ENCODE results near the gene KRTAP5-4.
"Not testable (repeated sequence)": the region's sequence is repeated elsewhere in the genome, so short reads cannot be mapped to it uniquely, and the experiment has no call there.

The KRTAP5-4 gene

DNA sequence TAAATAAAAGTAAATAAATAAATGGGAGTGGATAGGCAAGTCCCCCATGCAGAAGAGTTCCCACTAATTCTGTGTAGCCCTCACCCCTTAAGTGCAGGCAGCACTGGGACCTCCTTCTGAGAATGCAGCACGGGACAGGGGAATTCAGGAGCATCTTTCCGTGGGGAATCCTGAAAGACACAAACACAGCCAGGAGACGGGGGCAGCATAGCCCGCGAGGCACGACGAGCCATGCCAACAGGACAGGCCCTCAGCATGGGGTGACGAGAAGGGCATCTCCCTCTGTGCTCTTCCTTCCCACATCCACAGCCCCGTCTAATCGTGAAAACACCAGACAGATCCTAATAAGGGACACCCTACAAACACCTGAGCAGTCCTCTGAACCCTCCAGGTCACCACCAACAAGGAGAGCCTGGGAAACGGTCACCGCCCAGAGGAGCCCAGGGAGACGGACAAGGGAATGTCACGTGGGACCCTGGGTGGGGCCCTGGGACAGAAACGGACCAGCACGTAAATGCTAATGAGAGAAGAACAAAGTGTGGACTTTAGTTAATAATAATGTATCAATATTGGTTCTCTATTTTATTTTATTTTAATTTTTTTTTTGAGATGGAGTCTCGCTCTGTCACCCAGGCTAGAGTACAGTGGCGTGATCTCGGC is 14.5 kb upstream of the KRTAP5-4 start:
- no peak for FAIRE-seq

DNA sequence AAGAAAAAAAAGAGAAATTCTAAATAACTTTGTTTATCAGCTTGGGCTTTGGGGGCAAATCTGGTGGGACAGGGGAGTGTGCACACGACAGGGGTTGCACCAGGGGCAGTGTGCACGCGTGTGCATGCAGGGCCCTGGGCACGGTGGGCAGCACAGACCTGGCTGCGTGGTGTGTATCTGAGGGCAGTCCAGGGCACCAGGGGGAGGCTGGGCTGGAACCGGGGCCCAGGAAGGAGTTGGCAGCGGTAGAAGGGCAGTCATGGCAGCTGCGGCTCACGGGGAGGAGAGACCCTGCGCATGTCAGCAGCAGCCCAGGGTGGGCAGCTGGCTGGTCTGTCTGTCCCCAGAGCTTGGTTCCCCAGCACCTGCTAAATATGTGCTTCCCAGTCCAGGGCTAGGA is 11.9 kb upstream of the KRTAP5-4 start:
- no peak for FAIRE-seq

DNA sequence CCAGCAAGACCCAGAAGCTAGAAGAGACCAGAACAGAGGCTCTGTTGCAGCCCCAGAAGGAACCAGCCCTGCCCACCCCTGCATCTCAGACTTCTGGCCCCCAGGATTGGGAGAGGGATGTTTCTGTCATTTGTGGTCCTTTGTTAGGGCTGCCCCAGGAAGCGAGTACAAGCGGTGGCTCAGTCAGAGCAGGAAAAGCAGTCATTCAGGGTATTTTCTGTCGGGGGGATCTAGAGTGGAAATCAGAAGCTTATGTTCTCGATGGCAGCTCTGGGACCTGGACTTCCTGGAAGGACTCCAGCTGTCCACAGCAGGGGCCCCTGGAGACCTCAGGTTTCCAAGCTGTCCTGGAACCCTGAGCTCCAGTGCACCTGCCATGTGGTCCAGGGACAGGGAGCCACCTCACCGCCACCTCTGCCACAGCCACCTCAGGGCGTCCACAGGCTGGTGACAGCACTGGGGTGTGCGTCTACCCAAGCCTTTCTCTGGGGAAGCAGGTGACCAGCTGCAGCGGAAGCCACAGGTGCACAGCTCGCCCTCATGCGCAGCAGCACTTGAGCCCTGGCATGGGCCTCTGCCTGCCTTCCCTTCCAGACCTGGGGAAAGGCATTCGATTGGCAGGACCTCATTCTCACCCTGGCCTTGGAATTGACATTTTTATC is 10.2 kb upstream of the KRTAP5-4 start:
- FAIRE-seq, result no peak

DNA sequence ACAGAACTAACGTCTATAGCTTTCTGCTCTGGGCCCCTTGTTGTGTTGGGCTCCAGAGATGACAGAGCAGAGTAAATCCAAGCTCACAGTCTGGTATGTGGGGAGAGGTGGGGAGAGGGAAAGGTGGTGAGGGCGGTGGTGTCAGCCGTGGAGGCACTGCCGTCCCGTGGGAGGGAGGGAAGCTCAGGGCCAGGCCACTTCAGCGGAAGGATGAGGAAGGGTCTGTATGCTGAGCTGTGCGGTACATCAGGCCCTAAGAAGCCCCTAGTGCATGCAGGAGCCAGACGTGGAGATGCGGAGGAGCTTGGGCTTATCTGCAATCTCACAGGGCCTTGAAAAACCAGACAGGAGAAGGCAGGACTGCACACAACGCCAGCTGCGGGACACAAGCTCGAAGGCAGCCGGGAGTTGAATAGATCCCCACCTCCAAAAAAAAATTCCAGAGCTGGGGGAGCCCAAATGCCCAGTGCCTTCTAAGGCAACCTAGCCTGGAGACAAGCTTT is 9.2 kb upstream of the KRTAP5-4 start:
- no peak for FAIRE-seq

DNA sequence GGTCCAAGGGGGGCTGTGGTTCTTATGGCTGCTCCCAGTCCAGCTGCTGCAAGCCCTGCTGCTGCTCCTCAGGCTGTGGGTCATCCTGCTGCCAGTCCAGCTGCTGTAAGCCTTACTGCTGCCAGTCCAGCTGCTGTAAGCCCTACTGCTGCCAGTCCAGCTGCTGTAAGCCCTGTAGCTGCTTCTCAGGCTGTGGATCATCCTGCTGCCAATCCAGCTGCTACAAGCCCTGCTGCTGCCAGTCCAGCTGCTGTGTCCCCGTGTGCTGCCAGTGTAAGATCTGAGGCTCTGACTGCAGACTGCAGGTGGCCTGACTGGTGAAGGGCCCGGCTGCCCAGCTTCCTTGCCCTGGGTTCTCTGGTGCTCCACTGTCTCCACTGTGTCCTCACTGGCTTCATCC is 8.3 kb upstream of the KRTAP5-4 start:
- no peak for FAIRE-seq

DNA sequence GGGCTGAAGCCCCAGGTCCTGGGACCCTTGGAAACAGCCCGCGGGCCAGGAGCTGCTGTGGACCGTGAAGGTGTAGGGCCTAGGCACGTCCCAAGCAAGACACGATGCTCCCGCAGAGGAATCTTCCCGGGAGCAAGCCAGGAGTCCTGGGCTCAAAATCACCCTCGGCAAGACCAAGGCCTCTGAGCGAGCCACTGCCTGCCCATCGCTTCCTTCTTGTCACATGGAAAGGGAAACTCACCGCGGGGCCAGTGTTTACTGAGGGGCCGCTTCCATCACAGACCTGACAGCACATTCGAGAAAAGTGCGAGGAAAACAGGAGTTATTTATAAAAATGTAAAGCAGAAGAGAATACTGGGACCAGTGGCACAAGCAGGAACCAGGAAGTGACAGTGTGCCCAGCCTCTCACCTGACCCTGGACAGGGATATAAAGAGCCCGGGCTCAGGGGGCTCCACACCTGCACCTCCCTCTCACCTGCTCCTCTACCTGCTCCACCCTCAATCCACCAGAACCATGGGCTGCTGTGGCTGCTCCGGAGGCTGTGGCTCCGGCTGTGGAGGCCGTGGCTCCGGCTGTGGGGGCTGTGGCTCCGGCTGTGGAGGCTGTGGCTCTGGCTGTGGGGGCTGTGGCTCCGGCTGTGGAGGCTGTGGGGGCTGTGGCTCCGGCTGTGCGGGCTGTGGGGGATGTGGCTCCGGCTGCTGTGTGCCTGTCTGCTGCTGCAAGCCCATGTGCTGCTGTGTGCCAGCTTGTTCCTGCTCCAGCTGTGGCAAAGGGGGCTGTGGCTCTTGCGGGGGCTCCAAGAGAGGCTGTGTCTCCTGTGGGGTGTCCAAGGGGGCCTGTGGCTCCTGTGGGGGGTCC is 7.6 kb upstream of the KRTAP5-4 start, which contains the start of gene KRTAP5-5:
TSS of gene KRTAP5-5 (plus strand) at position 450 of the 860 bp plus-strand sequence. CDS start at position 516, 66 bp downstream.
- FAIRE-seq, result no peak

DNA sequence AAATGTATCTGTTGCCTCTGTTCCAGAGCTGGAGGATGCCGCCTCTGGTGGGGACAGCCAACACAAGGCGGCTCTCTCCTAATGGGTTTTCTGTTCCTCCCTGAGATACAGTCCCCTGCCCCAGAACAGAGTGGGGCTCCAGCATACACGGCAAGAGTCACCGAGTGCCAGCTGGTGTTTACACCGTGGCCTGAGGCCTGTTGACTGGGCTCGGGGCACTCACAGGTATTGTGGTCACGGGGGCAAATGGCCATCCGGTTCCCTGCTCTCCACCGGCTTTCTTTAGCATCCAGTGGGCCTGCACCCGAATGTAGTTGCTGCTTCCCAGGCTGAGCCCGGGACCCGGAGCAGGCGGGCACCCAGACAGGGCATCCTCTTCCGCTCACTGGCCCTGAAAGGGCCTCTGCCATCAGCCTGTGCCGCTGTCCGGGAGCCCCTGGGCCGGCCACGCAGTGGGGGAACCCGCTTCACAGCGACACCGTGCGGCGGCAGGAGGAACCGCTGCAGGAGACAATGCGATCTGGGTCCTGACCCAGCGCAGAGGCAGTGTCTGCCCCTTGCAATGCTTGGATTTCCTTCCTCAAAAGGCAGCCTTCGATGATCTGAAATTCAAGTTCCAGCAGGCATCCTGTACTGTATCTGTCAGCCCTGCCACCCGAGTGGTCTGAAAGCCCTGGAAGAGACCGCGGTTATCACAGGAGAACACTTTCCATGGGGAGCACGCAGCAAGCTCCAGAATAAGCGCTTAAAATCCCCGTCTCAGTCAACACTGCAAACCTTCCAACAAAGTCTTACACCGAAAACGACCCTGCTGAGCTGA is 6.8 kb upstream of the KRTAP5-4 start:
- no peak for FAIRE-seq

DNA sequence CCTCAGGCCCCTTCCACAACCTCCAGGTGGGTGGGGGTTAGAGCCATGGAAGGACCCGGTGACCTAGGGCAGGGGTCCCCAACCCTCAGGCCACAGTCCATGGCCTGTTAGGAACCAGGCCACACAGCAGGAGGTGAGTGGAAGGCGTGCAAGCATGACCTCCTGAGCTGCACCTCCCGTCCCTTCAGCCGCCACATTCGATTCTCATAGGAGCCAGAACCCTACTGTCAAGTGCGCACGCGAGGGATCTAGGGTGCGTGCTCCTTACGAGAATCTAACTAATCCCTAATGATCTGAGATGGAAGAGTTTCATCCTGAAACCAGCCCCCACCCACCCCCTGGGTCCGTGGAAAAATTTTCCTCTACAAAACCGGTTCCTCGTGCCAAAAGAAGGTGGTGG is 3.6 kb upstream of the KRTAP5-4 start:
- FAIRE-seq, result no peak

DNA sequence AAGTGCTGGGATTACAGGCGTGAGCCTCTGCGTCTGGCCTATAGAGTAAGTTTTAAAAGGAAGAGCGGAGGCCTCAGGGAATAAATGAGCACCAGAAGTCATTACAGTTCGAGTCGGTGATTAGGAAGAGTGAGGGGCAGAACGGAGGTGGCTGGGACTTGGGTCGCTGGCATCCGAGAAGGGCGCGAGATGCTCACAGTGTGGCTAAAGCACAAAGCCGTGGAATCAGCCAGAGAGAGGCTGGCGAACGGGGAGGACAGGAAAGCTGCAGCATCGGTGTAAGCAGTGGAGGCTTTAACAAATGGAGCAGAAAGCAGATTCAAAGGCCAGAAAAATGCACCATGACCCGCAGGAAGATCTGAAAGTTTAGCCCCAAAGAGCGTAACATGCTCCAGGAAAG is 2.7 kb upstream of the KRTAP5-4 start:
- FAIRE-seq, result no peak

DNA sequence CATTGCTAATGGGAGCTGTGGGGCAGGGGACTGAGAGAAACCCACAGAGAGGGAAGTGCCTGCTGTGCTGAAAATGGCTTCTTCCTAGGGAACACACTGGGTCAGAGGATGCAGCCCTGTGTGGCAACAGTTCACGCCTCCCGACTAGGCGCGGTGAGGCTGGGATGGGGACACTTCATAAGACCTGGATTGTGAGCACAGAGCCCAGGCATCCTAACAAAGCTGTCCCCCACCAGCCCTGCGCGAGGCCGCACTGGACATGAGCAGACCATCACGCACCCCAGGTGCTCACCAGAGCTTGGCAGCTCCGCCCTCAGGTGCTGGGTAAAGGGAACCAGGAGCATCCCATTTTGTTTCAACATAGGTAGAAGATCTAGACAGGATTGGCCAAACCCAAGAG is 1.8 kb upstream of the KRTAP5-4 start:
- no peak for FAIRE-seq

DNA sequence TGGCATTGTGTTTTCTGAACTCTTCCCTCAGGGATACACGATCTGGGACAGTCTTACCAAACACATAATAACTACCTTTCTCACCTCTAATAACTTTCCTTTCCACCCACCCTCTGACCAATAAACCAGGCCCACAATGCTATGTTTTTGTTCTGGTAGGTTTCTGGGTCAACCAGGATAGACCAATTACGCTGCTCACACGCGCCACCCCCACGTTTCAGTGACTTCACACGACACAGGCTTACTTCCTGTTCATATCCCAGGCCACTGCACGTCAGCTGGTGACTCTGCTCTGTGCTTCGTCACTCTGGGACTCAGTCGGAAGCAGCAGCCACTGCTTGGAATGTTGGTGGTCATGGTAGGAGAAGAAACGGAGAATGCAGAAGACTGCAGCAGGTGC is 2.5 kb downstream of the KRTAP5-4 start:
- FAIRE-seq, result no peak

DNA sequence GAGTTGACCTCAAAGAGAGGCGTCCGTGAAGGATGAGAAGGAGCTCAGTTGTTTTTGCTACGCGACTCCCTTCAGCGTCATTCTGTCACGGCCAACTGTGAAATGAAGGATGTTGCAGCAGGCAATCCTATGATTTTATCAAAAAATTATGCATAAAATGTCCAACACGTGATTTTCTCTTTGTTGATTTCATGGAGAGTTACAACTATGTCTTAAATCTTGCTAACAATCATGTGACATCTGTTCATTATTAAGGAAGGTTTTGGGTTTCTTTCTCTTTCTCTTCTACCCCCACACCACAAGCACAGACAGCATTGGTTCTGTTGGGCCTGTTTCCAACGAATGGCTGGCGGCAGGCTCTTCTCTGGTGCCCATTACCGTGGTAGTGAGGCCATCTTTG is 3.7 kb downstream of the KRTAP5-4 start:
- no peak for FAIRE-seq

DNA sequence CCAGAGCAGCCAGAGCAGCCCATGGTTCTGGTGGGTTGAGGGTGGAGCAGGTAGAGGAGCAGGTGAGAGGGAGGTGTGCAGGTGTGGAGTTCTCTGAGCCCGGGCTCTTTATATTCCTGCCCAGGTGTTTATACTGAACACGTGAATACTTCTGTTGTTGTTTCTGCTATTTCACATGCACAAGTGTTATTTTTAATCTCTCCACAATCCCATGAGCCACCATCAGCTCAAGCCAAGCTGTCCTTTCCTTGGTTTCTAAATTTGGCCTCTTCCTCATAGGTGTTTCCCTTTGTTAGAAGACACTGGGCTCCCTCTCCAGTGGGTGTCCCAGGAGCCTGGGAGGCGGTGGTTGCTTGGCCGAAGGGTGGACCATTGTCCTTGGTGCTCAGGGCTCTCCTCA is 13.6 kb downstream of the KRTAP5-4 start, which contains the start of gene KRTAP5-3:
TSS of gene KRTAP5-3 (minus strand) at position 101 of the 400 bp plus-strand sequence. CDS start at position 23, 78 bp downstream.
- no peak for FAIRE-seq

DNA sequence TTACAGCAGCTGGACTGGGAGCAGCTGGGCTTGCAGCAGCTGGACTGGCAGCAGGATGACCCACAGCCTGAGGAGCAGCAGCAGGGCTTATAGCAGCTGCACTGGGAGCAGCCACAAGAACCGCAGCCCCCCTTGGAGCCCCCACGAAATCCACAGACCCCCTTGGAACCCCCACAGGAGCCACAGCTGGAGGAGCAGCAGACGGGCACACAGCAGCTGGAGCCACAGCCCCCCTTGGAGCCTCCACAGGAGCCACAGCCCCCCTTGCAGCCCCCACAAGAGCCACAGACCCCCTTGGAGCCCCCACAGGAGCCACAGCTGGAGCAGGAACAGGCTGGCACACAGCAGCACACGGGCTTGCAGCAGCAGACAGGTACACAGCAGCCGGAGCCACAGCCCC is 14.0 kb downstream of the KRTAP5-4 start:
- not testable (repeated sequence) for FAIRE-seq

DNA sequence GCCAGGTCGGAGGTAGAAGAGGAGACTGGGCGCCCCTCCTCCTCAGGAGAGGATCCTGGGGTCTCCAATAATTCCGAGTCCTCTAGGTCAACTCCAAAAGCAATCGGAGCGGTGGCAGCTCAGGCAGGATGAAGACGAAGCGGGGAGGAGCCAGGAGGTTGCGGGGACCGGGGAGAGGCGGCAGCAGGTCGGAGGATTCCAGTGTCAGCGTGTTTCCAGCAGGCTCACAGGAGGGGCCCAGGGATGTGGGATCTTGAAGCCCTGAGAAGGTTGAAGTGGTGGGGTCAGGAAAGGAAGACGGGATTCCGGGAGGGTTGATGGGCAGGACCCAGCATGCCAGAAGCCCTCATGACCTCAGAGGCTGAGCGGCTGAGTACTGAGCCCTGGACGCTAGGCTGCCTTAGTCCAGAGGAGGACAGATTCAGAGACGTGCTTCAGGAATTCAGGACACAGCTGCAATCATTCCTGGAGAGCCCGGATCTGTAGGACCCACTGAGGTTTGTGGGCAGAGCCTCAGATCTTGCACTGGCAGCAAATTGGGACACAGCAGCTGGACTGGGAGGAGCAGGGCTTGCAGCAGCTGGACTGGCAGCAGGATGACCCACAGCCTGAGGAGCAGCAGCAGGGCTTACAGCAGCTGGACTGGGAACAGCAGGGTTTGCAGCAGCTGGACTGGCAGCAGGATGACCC is 14.6 kb downstream of the KRTAP5-4 start:
- not testable (repeated sequence) for FAIRE-seq

DNA sequence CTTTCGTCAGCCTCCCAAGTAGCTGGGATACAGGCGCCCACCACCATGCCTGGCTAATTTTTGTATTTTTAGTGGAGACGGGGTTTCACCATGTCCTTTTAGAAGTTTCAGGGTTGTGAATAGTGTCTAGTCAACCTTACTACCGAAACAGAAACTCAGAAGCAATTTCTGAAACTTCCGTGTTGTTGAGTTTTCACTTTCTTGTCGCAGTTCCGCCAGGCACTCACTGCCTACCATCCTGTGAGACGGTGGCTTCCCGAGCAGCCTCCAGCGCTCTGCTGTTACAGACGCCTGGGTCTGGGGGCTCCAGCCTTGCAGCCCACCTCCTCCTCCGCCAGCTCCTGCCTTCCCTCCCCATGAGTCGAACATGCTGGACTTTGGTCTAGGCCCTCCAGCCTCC is 16.0 kb downstream of the KRTAP5-4 start:
- not testable (repeated sequence) for FAIRE-seq

DNA sequence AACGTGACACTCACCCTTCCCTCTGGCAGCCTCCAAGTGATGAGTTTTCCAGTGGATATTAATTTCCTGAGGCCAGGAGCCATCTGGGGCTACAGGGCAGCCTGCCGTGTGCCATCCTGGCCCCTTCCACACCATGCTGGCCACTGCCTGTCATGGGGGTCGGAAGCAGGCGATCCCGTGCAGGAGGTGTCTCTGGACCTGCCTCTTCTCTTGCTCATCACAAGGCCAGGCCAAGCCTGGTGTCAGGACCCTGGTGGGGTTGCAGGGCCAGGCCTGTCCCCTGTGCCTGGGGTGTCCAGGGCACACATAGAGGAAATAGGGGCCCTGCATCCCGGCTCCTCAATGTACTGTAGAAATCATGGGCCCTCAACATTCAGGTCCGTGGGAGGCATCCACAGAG is 17.2 kb downstream of the KRTAP5-4 start:
- no peak for FAIRE-seq

DNA sequence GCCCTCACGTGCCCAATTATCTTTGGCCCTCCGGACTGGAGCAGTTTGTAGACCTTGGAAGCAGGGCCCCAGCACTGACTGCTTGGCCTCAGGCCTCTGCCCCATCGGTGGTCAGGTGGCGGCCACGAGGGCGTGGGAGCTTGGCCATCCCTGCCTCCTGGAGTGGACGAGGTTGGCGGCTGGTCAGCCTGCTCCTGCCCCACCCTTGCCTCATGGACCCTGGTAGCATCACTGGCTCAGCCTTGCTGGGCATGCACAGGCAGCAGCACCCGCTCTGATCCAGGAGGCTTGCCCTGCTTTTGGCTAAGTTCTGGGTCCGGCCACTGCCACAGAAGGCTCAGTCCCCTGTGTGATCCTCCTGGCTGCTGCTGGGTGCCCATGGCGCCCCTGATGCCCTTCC is 17.8 kb downstream of the KRTAP5-4 start:
- FAIRE-seq, result no peak

DNA sequence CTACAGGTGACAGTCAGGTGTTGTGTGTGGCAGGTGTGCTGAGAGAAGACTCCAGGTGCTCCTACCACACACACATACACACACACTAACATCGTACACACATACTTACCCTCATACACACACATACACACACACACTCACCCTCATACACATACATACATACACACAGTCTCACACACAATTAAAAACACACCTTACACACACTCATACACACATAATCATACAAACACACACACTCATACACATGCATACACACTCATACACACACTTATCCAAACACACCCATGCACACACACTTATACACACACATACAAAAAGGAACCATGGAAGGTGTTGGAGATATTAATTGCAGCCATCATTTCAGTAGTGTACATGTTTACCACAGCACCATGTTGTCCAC is 18.3 kb downstream of the KRTAP5-4 start:
- FAIRE-seq, result no peak

DNA sequence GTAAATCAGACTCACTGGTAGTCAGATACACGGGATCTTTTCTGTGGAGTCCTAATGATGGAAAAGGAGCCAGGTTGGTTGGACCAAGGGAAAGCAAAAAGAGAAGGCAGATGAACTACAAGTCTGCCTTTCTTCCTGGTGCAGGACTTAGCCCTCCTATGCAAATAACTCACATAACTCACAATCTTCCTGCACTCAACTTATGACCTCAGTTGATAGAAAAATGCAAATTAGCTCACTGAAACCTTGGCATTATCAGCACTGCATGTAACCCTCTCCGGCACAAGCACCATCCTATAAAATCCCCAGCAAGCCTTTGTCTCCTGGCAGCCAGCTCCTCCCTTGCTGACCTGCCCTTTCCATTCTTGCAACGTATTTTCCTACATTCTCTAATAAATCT is 20.3 kb downstream of the KRTAP5-4 start:
- not testable (repeated sequence) for FAIRE-seq

DNA sequence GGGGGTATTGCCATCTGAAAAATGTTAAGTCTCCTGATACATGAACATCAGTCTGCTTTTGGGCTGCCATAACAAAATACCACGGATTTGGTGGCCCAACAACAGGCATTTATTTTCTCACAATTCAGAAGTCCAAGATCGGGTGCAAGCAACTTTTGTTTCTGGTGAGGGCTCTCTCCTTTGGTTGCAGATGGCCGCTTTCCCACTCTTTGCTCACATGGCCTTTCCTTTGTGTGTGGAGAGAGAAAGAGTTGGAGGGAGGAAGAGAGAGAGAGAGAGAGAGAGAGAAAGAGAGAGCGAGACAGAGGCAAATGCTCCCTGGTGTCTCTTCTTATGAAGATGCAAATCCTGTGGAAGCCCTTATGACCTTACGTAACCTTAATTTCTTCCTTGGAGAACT is 21.3 kb downstream of the KRTAP5-4 start:
- no peak for FAIRE-seq

DNA sequence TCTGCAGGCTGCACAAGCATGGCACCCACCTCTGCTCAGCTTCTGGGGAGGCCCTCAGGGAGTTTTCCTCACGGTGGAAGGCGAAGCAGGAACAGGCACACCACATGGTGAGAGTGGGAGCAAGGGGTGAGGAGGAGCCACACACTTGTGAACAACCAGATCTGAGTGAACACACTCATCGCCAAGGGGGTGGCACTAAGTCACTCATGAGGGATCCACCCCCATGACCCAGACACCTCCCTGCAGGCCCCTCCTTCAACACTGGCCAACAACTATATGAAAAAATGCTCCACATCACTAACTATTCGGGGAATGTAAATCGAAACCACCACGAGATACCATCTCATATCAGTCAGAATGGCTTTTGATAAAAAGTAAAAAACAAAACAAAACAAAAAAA is 23.1 kb downstream of the KRTAP5-4 start:
- FAIRE-seq, result no peak

Measured in TTC549 (cell line).